Measurements from ENCODE around the gene EHD1.
A peak's percentile ranks its signal among the peaks of the same experiment; 100 is the strongest.

EHD1 gene

DNA sequence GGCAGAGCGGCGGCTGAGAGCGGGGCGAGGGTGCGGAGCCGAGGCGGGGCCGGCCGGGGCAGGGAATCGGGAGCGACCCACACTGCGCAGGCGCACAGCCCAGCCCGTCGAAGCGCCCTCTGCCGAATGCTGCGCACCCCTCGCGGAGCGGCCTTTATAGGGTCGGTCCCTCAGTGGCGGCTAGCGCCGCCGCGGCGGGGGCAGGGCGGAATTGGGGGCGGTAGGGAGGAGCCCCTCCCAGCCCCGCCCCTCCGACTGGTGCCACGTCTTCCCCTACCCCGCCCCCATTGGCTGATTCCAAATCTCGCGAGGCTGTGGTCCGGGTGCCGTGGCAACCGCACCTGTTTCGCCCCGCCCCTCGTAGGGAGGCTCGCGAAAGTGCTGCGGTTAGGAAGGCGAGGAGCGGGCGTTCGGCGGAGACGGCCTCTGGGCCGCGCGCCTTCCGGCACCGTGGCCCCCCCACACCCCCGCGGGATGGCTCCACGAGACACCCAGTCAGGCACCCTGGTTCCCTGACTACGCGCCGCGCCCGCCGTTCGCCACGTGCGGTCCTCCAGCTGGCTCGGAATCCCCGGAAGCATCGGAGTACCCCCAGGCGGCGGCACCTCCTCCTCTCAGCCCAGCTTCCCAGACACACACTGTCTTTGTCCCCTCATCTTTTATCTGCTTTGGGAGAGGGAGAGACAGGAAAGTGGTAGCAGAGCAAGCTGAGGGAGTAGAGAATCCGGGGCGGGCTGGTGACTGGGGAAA is at the start of gene EHD1:
Gene EHD1, minus strand, starts transcription at position 128 of the 750 bp plus-strand sequence. CDS start 157 bp downstream, outside the sequence.
- peak; percentile 92 for DNase-seq

DNA sequence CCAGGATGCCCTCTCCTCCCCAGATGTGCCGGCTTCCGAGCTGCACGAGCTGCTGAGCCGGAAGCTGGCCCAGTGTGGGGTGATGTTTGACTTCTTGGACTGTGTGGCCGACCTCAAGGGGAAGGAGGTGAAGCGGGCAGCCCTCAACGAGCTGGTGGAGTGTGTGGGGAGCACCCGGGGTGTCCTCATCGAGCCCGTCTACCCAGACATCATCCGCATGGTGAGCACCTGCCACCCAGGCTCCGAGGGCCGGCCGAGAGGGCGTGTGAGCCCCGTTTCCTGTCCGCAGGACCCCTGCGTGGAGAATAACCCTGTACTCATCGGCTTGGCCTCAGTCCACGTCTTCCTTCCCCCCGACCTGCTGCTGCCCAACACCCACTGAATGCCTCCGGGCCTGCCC is 48.3 kb upstream of the EHD1 start:
- DNase-seq = no peak

DNA sequence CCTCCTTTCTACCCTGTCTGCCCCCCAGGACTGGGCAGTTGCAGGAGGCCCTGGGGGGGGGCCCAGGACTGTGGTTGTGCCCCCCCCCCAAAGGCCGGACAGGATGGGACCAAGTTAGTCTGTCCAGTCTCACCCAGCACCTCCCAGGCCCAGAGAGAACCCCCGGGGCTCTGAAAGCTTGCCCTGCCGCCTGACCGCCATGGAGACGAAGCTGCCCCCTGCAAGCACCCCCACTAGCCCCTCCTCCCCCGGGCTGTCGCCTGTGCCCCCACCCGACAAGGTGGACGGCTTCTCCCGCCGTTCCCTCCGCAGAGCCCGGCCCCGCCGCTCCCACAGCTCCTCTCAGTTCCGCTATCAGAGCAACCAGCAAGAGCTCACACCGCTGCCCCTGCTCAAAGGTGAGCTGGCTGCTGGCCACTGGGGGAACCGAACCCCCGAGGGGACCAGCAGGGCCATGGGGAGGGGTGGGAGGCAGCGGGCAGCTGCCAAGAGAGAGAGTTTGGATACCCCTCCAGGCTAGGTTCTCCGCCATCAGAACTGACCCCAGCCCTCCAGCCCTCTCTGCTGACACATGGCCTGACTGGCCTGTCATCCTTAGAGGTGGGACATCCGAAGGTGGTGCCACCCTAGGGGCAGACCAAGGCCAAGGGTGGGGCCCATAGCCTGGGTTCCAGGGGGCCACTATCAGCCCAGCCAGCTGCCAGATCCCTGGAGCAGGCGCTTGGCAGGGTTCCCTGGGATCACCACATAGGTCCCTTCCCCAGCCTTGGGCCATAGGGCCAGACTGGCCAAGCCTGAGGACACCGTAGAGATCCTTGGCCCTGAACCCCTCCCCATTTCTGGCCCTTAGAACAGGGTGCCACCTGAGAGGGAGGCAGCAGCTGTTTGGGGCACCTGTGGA is 47.4 kb upstream of the EHD1 start:
- DNase-seq = no peak

DNA sequence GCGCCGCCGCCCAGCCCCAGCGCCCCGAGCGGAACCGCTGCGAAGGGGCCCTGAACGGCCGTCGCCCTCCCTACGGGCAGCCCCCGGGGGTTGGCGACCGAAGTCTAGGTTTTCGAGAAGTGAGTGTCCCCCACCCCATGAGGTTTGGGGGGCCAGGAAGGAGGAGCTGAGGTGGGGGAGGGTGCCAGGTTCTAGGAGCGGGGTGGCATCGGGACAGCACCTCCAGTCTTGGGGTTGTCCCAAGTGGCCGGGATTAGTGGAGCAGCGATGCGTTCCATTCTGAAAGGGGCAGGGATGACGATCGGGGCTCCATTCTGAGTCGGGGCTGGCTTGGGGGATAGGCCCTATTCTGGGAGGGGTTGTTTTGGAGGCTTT is 46.5 kb upstream of the EHD1 start:
- DNase-seq = no peak

DNA sequence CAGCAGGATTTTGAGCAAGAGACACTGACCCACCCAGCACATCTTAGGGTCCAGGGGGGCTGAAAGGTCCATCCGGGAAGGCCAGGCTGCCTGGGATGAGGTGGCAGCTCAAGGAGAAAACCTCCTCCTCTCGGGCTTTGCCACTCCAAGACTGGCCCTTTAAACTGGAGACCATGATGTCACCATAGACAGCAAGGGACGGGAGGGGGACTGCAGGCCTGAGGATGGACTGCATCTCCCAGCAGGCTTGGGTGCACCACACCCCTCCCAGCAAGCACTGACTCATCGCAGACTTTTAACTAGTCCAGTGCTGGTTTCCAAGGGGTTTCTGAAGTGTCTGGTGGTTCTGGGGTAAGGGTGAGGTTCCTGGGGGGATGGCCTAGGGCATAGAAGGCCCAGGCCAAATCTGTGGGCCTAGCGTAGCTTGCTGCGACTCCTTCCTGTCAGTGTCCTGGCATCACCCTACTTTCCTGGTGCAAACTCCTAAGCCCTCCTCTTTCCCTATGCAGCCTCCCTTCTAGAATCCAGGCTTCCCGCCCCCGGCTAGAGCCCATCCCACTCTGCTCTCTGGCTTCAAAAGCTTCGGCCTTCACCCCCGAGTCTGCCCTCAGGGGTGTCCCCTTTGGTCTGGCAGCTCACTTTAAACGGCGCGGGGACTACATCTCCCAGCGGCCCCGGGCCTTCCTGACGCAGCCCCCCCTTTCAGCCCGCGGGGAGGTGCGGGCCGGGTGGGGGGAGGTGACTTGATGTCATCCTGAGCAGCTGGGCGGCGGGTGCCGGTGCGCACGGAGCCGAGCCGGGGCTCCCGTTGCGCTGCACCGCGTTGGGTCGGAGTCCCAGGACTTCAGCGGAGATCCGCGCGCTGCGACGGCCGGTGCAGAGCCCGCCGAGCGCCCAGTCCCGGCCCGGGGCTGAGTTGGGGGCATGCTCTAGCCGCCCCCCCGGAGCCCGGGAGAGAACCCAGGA is 45.8 kb upstream of the EHD1 start, which contains the start of gene PPP2R5B:
Gene PPP2R5B, plus strand, starts transcription at position 746 of the 966 bp plus-strand sequence. CDS start 1,046 bp downstream, outside the sequence.
- DNase-seq = peak; percentile 89

DNA sequence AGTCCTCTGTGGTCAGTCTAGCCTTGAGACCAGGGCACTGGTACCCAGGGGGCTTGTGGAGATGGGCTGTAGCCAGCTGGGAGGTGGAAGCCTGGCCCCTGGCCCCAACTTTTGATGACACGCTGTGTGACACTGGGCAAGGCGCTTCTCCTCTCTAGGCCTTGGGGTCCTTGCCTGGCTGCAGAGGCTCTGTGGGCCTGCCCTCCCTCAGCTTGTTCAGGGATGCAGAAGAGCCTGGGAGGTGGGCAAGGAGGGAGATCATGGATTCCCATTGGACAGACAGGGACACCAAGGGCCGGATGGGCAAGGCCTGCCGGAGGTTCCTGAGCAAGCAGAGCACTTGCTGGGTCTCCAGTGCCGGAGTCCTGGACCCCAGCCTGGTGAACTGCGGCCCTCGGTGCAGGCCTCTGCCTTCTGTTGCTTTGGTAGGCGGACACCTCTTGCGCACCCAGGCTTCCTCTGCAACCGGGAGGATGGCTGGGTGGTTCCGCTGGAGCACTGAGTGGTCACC is 44.8 kb upstream of the EHD1 start:
- no peak for DNase-seq

DNA sequence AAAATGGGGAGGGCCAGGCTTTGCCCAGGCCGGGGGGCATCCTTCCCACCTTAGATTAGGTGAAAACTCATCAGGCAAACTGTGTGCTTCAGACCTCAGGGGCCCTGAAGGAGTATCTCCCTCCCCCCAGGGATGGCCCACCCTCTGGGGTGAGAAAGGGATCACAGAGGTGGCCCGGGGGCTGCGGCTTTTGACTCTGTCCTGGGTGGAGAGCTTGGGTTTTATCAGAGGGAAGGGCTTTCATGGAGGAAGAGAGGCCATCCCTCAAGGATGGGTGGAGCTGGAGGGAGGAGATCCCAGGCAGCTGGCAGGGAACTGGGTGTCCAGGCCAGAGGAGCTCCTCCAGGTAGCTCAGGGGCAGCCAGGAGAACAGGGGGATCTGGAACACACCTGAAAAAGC is 43.0 kb upstream of the EHD1 start:
- no peak for DNase-seq

DNA sequence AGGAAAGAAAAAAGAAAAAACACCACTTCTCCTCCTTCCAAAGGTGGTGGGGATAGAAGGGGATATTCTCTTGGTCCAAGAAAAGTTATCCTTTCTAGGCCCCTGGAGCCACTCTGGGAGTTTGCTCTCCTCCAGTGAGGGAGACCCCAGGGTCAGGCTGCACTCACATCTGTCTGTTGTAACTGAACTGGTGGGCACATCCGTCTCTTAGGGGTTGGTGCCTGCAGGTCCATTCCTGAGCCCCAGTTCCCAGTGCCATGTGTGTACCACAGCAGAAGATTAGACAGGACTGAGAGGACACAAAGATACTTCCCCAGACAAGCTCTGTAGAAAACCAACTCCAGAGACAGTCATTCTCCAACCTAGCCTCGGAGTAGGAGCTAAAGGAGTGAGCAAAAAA is 41.7 kb upstream of the EHD1 start:
- DNase-seq = no peak

DNA sequence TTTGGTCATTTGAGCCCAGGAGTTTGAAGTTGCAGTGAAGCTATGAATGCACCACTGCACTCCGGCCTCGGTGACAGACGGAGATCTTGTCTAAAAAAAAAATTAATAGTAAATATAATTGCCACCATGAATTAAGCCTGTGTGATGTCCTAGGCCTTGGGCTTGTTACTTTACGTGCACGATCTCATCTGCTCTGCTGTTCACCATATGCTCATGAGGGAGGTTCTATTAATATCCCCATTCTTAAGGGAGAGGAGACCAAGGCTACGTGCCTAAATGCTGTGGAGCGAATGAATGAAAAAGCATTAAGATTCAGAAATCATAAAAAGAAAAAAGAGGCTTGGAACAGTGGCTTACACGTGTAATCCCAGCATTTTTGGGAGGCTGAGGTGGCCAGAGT is 41.2 kb upstream of the EHD1 start:
- no peak for DNase-seq

DNA sequence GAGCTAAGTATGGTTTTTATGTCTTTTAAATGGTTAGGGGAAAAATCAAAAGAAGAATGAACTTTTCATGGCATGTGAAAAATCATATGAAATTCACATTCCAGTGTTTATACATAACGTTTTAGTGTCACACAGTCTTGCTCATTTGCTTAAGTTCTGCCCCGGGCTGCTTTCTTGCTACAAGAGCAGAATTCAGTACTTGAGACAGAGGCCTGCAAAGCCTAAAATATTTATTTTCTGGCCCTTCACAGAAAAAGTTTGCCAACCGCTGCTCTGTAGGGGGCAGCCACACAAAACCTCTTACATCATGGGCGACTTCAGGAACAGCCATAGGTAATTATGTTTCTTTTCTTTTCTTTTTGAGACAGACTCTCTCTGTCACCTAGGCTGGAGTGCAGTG is 39.6 kb upstream of the EHD1 start:
- DNase-seq = no peak

DNA sequence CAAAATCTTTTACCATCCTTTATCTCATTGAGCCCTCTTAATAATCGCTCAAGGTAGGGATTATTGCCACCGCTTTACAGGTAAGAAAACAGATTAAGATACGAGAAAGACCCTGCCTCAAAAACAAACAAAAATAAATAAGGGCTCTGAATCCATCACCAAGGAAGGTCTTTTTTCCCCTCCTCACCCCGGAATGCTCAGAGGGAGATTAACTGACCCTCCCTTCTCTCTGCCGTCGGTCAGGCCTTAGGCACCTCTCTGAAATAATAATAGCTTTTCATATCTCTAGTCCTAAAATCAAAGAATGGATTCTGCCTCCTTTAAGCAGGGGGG is 39.2 kb upstream of the EHD1 start:
- no peak for DNase-seq

DNA sequence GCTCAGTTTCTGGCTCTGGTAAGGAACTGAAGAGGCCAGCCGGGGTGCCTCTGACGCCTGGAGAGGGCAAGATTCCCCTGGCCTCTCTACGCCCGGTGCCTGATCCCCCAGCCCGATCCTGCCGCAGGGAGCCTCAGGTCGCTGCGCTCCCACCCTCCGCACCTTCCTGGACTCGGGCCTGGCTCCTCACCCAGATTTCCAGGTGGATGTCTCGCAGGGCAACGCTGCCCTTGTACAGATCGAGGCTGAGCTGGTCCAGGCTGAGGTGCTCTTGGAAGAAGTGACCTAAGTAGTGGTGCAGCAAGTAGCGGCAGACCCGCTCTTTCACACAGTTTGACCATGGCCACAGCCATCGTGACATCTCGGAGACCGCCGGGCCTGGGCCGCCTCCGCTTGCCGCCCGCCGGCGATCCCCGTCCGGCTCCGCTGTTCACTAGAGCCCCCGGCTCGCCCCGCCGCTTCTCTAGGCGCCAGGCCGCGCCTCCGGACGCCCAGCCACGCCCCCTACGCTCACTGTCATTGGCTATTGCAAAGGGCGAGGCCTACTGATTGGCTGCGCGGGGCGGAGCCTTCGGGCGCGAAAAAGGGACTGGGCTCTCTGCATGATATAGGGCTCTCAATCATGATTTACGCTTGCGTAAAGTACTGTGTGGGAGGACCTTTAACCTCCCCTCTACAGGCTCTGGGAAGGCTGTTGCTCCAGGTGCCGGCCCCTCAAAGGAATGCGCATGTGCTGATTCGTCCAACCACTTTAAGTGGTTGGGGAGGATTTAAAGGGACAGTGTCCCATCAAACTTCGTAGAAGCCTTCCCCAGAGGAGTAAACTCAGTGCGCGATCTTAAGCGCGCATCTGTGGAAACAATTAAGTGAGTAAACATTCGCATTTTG is 38.6 kb upstream of the EHD1 start, which contains the start of gene ATG2A:
Gene ATG2A, minus strand, starts transcription at position 435 of the 888 bp plus-strand sequence. Its CDS starts 74 bp downstream, at position 361.
- DNase-seq = peak; percentile 99

DNA sequence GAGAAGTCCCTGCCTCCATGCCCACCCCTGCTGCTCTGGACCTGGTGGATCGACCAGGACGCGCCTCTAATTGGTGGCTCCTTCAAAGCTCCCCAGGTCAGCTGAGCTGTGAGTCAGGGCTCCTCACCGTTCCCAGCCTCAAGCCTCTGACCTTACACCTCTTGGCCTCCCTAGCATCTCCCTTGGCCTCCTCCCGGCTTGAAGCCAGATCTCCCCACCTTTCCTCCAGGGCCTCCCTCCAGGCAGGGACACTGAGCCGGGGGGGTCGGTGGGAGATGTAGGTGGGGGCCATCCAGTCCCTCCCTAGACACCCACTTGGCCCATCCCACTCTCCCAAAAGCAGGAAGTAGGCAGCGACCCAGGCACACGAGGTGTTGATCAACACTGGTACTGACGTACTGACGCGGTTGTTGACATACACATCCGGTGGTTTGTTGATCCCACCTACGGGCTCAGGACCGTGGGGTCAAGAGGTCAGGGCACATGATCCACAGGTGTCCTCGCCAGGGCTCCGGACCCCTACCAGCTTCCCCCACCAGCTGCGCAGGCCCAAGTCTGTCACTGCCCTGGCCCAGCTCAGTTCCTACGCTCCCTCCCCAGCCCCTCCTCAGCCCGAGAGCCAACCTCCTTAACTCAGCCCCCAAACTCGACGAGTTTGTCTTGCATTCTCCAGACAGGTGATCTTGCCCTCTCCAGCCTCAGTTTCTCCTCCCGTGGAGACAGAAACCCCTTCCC is 37.8 kb upstream of the EHD1 start:
- DNase-seq = peak; percentile 58

DNA sequence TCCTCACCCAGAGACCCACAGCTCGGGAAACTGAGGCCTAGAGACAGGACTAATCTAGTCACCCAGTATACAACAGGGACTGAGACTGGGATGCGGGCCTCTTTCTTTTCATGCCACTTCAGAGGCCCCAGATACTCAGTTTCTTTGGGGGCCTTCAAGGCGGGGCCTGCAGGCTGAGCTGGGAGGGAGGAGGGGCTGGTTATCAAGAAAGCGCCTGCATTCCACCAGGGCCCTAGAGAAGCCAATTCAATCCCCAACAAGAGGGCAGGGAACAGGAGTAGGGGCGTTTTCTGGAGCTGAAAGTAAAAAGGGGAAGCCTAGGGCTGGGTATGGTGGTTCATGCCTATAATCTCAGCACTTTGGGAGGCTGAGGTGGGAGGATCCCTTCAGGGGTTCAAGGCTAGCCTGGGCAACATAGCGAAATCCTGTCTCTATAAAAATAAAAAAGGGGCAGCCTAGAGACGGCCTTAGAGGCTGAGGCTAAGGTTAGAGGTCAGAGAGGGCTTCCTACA is 37.0 kb upstream of the EHD1 start:
- no peak for DNase-seq

DNA sequence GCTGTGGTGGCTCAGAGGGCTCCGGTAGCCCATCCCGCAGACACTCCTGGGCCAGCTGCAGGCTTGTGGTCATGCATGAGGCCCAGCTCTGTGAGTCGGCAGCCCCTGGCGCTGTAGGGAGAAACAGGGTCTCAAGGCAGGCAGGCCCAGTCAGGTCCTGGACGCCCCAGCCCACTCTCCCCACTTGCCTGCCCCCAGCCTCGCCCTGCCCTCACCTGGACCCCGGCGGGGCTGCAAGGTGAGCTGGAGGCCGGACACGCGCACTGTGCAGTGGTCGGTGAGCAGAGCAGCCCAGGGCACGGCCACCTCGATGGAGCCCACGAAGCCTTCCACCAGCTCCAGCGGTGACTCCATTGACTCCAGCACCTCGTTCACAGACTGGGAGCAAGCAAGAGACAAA is 35.7 kb upstream of the EHD1 start:
- DNase-seq = no peak

DNA sequence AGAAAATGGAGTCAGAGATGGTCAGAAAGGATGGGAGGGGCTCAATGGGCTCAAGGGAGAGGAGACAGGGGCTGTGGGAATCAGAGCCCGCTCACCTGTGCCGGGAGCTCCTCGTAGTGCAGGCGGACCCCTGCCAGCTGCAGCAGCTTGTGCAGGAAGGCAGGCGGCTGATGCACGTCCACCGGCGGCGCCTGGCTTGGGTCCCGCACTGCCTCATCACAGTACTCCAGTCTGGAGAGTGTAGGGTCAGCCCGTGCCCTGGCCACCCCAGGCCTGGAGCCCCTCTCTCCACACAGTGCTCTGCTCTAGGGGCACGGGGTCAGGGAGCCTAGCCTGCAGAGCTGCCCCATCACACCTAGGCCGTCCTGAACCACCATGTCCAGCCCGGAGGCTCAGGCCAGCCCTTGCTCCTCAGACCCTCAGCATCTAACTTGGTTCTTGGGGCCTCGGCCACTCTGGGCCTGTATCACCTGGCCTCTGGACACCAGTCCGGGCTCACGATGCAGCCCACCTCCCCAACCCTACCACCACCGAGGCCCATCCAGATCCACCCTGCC is 34.8 kb upstream of the EHD1 start:
- DNase-seq = no peak

DNA sequence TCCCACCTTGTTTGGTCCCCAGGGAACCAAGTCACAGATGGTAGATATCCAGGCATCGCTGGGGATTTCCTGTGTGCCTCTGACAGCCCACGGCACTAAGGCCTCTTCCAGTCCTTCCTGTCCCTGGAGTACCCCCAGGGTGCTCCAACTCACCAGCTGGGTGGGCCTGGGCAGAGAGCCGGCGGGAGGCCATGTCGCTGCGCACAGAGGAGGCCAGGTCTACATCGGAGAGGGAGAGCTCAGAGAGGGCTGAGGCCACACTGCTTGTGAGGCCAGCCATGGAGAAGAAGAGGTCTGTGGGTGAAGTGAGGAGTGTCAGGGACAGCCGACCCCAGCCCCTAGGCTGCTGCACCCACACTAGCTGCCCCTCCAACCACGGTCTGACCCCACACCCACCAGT is 33.3 kb upstream of the EHD1 start:
- DNase-seq = no peak

DNA sequence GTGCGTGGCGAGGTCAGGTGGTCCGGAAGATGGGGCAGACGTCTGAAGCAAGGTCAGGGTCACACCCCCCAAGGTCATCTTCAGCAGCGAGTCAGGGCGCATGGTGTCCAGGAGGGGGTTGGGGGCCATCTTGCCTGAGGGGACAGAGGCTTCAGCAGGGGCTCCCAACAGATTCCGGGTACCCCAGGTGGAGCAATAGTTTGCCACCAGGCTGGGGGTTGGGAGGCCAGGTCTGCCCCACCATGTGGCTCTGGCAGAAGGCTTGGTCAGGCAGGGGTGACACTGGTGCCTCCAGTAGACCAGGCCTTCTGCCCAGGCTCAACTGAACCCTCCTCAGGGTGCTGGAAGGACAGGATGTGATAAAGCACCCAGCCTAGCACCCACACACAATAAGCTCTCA is 32.7 kb upstream of the EHD1 start:
- DNase-seq = no peak

DNA sequence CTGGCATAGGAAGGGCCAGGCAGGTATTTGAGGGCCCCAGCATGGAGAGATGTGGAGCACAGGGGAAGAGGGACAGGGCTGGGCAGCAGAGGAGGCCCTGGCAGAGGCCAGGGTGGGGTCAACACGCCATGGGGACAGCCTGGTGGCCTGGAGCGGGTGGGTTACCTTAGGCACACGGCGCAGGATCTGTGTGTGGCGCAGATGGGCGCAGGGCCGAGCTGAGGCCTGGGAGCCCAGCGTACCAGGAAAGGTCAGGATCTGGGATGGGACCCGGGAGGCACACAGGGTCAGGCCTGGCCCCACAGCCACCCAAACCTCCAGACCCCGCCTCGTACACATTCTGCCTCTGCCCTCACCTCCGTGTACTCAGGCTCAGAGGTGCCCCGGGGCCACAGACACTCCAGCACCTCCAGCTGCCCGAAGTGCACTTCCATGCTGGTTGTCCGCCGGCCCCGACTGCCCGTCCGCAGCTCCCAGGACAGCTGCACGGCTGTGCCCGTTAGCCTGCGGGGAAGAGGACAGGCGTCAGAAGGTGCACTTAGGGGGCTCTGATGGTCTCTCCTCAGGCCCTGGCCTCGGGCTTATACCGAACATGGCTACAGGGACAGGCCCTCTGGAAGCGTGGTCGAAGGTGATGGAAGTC is 32.2 kb upstream of the EHD1 start:
- no peak for DNase-seq
